ENCODE data around the gene TMEM72. TPM values are rescaled to one million over a fixed set of nuclear protein-coding genes. Genes with fewer than 3 reads are reported as not detected.

The TMEM72 gene
- total and polyA plus RNA-seq, 2 of the 13 experiments (the other 11 are each of a cell fraction or from before 2014, with no cell fraction given): 0.04 TPM; not detected in 1

DNA sequence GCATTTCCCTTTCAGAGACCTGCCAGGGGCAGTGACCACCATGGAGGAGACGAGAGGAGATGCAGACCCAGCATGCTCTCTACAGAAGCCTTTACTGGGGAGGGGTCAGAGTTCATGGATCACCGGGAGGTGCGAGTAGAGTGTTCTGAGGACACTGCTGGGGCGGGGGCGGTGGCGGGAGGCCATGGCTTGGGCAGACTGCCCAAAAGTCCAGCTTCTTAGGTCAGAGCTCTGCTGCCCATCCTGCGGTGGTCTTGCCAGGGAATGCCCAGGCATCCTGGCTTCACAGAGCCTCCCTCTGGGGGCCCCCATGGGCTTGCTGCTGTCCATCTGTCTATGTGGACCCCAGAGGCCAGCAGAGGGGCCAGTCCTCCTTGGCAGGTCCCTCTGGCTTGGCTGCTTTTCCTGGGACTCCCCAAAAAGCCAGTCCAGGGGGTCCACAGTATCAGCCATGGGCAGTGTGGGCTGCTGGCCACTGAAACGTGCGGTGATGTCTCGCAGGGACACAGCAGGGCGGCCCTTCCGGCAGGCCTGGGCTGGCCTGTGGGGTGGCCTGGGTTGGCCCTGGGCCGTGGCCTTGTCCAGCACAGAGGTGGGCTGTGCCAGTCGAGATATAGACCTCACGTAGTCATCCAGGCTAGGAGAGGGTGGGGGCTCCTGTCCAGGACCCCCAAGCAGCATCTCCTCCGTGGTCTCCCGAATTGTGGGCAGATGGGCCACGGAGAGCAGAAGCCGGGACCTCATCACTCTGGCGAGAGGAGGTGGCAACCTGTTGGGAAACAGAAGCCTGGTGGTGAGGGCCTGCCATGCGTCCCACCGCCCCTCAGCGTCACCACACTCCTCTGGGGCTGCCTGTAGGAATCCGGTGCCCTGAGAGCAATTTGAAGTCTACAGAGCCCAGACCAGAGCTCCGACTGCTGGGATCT is 66.4 kb downstream of the TMEM72 start (continued):
- TF ChIP-seq, protein P1, sequence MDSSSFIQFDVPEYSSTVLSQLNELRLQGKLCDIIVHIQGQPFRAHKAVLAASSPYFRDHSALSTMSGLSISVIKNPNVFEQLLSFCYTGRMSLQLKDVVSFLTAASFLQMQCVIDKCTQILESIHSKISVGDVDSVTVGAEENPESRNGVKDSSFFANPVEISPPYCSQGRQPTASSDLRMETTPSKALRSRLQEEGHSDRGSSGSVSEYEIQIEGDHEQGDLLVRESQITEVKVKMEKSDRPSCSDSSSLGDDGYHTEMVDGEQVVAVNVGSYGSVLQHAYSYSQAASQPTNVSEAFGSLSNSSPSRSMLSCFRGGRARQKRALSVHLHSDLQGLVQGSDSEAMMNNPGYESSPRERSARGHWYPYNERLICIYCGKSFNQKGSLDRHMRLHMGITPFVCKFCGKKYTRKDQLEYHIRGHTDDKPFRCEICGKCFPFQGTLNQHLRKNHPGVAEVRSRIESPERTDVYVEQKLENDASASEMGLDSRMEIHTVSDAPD (CRISPR knock-in tag; IDR thresholded peaks at IDR 0.05): no peak
- TF ChIP-seq NR1H2 (CRISPR knock-in tag; IDR thresholded peaks at IDR 0.05; ENCODE audit: borderline replicate concordance, low read depth) (peak; percentile 34; the same call in 1 of the 2 replicates), ZNF331 (CRISPR knock-in tag; IDR thresholded peaks at IDR 0.05) (no peak), ZNF547 (CRISPR knock-in tag; IDR thresholded peaks at IDR 0.05) (no peak), RFXANK (CRISPR knock-in tag; IDR thresholded peaks at IDR 0.05) (0 out of 2 replicates have a peak, but pooled peaks have one; percentile 26), KLF15 (CRISPR knock-in tag; IDR thresholded peaks at IDR 0.05; ENCODE audit: borderline replicate concordance) (no peak), ZNF883 (CRISPR knock-in tag; IDR thresholded peaks at IDR 0.05; ENCODE audit: not compliant biosample characterization) (no peak), GLI4 (CRISPR knock-in tag; IDR thresholded peaks at IDR 0.05; ENCODE audit: borderline replicate concordance) (no peak), ZNF567 (CRISPR knock-in tag; IDR thresholded peaks at IDR 0.05; ENCODE audit: borderline replicate concordance) (no peak), ZNF224 (CRISPR knock-in tag; IDR thresholded peaks at IDR 0.05) (peak; percentile 18; the same call in 1 of the 2 replicates), CC2D1A (CRISPR knock-in tag; IDR thresholded peaks at IDR 0.05) (peak; percentile 97; the same call in 1 of the 2 replicates), ZSCAN9 (CRISPR knock-in tag; IDR thresholded peaks at IDR 0.05; ENCODE audit: borderline replicate concordance) (peak; percentile 24; the same call in 1 of the 2 replicates), ZSCAN25 (CRISPR knock-in tag; IDR thresholded peaks at IDR 0.05) (no peak), SOX13 (IDR thresholded peaks at IDR 0.05) (no peak; the same call in 1 of the 2 replicates), SOX13 (CRISPR knock-in tag; conservative IDR thresholded peaks at IDR 0.05 in 1 of 2, IDR thresholded peaks at IDR 0.05 in 1 of 2) (peak in 1 of 2 experiments; percentile 29; a peak in 1 of 4 replicates), IRF1 (CRISPR knock-in tag; IDR thresholded peaks at IDR 0.05; ENCODE audit: low read depth) (no peak)
- TF ChIP-seq, protein P2, sequence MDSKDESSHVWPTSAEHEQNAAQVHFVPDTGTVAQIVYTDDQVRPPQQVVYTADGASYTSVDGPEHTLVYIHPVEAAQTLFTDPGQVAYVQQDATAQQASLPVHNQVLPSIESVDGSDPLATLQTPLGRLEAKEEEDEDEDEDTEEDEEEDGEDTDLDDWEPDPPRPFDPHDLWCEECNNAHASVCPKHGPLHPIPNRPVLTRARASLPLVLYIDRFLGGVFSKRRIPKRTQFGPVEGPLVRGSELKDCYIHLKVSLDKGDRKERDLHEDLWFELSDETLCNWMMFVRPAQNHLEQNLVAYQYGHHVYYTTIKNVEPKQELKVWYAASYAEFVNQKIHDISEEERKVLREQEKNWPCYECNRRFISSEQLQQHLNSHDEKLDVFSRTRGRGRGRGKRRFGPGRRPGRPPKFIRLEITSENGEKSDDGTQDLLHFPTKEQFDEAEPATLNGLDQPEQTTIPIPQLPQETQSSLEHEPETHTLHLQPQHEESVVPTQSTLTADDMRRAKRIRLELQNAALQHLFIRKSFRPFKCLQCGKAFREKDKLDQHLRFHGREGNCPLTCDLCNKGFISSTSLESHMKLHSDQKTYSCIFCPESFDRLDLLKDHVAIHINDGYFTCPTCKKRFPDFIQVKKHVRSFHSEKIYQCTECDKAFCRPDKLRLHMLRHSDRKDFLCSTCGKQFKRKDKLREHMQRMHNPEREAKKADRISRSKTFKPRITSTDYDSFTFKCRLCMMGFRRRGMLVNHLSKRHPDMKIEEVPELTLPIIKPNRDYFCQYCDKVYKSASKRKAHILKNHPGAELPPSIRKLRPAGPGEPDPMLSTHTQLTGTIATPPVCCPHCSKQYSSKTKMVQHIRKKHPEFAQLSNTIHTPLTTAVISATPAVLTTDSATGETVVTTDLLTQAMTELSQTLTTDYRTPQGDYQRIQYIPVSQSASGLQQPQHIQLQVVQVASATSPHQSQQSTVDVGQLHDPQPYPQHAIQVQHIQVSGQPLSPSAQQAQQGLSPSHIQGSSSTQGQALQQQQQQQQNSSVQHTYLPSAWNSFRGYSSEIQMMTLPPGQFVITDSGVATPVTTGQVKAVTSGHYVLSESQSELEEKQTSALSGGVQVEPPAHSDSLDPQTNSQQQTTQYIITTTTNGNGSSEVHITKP (CRISPR knock-in tag; IDR thresholded peaks at IDR 0.05; ENCODE audit: low read depth): no peak
- TF ChIP-seq, protein P3, sequence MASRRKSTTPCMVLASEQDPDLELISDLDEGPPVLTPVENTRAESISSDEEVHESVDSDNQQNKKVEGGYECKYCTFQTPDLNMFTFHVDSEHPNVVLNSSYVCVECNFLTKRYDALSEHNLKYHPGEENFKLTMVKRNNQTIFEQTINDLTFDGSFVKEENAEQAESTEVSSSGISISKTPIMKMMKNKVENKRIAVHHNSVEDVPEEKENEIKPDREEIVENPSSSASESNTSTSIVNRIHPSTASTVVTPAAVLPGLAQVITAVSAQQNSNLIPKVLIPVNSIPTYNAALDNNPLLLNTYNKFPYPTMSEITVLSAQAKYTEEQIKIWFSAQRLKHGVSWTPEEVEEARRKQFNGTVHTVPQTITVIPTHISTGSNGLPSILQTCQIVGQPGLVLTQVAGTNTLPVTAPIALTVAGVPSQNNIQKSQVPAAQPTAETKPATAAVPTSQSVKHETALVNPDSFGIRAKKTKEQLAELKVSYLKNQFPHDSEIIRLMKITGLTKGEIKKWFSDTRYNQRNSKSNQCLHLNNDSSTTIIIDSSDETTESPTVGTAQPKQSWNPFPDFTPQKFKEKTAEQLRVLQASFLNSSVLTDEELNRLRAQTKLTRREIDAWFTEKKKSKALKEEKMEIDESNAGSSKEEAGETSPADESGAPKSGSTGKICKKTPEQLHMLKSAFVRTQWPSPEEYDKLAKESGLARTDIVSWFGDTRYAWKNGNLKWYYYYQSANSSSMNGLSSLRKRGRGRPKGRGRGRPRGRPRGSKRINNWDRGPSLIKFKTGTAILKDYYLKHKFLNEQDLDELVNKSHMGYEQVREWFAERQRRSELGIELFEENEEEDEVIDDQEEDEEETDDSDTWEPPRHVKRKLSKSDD (CRISPR knock-in tag; IDR thresholded peaks at IDR 0.05; ENCODE audit: low read depth): no peak
